ENCODE measurements around the gene HPSE2. TPM values are rescaled to one million over a fixed set of nuclear protein-coding genes. Genes with fewer than 3 reads are reported as not detected.

The HPSE2 gene
- total and polyA plus RNA-seq, 2 experiments from 2014 or later = 0.10 to 0.24 TPM

- no peak for TF ChIP-seq NANOG (IDR thresholded peaks at IDR 0.05; ENCODE audit: borderline replicate concordance)
- H3K27ac ChIP-seq (ENCODE audit: low read depth) = no peak overlapping the region
- H3K27me3 ChIP-seq (ENCODE audit: insufficient read depth) = no peaks in the 10 kb centered on the region
- no peaks in the 10 kb centered on the region for H4K20me1 ChIP-seq (replicated peaks; ENCODE audit: insufficient read depth)
- no peak overlapping the region for H3K4me3 ChIP-seq
- H3K9me3 Mint-ChIP-seq = peaks cover 5% of the 10 kb centered on the region; the same call in 1 of the 3 replicates
- no peaks in the 10 kb centered on the region for H3F3A ChIP-seq (replicated peaks; ENCODE audit: low read depth)
- H3K9me2 ChIP-seq (ENCODE audit: insufficient read depth) = peaks cover 7% of the 10 kb centered on the region; the same call in 1 of the 2 replicates
- no peak overlapping the region for H3K4me3 Mint-ChIP-seq
- ATAC-seq (no peak), DNase-seq (ENCODE audit: low spot score) (peak; percentile 5)
- H3K4me1 ChIP-seq (ENCODE audit: insufficient read depth) = no peaks in the 10 kb centered on the region
- no peak overlapping the region for H2AFZ ChIP-seq
- no peaks in the 10 kb centered on the region for H3K36me3 ChIP-seq (ENCODE audit: insufficient read depth)
- H3K4me1 Mint-ChIP-seq = peaks cover 3% of the 10 kb centered on the region; the same call in 1 of the 3 replicates
- no peak overlapping the region for H3K4me2 ChIP-seq
- H3K27ac Mint-ChIP-seq = no peak overlapping the region
- 0 out of 3 replicates have a peak, but pooled peaks cover 3% of the 10 kb centered on the region for H3K36me3 Mint-ChIP-seq (ENCODE audit: low read depth)
- no peaks in the 10 kb centered on the region for H3K79me2 ChIP-seq (replicated peaks; ENCODE audit: insufficient read depth)
- peaks cover 2% of the 10 kb centered on the region for H3K27me3 Mint-ChIP-seq (ENCODE audit: insufficient read depth, low read depth, poor library complexity)
Observed at GRCh38 chr10:98536551-98536950, 699.1 kb downstream of the HPSE2 start.

DNA sequence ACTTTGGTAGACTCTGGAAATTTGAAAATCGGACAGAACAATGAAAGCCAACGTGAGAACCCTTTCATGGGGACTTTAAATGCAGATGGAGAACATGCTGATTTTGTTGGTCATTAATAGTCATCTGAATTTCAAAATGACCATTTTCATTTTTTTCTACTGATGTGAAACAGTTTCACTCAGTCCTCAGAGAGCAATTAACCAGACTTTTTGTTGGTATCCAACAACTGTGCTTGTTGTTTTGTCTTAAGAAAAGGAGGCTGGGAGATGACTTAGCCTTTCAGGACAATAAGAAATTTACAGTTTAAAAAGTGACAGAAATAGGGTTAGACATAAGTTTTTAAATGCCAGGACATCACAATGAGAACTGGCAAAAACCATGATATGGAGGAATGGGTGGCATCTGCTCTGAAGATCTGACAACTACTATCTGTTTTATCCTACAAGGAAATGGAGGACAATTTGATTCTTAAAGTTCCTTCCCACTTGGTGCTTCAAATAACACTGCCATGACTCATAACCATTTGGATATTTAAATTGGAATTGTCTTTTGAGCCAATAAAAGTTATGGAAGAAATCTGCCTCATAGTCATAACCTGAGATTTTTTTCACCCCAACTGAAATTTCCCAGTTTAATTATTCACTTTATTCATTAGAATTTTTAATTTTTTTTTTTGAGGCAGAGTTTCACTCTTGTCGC, 701.8 kb downstream of the HPSE2 start:
- DNase-seq (ENCODE audit: low spot score) (no peak), ATAC-seq (no peak)
- peaks cover 10% of the 10 kb centered on the region; the same call in 1 of the 2 replicates for H3K9me2 ChIP-seq (ENCODE audit: insufficient read depth)
- no peaks in the 10 kb centered on the region for H4K20me1 ChIP-seq (replicated peaks; ENCODE audit: insufficient read depth)
- Mint-ChIP-seq H3K27ac (no peak overlapping the region), H3K27me3 (ENCODE audit: insufficient read depth, low read depth, poor library complexity) (peaks cover 2% of the 10 kb centered on the region), H3K4me1 (peaks cover 3% of the 10 kb centered on the region; the same call in 2 of the 3 replicates), H3K9me3 (no peaks in the 10 kb centered on the region), H3K36me3 (ENCODE audit: low read depth) (no peaks in the 10 kb centered on the region), H3K4me3 (no peak overlapping the region)
- no peak overlapping the region for H3K4me2 ChIP-seq
- H3K4me1 ChIP-seq (ENCODE audit: insufficient read depth) = no peaks in the 10 kb centered on the region; the same call in 1 of the 2 replicates
- H3K79me2 ChIP-seq (replicated peaks; ENCODE audit: insufficient read depth) = no peaks in the 10 kb centered on the region
- H3K36me3 ChIP-seq (ENCODE audit: insufficient read depth) = no peaks in the 10 kb centered on the region
- H3F3A ChIP-seq (replicated peaks; ENCODE audit: low read depth) = no peaks in the 10 kb centered on the region
- no peaks in the 10 kb centered on the region for H3K27me3 ChIP-seq (ENCODE audit: insufficient read depth)
- no peak overlapping the region for H3K4me3 ChIP-seq
- H3K27ac ChIP-seq (ENCODE audit: low read depth) = no peak overlapping the region
- no peak overlapping the region for H2AFZ ChIP-seq
- TF ChIP-seq, protein P1, sequence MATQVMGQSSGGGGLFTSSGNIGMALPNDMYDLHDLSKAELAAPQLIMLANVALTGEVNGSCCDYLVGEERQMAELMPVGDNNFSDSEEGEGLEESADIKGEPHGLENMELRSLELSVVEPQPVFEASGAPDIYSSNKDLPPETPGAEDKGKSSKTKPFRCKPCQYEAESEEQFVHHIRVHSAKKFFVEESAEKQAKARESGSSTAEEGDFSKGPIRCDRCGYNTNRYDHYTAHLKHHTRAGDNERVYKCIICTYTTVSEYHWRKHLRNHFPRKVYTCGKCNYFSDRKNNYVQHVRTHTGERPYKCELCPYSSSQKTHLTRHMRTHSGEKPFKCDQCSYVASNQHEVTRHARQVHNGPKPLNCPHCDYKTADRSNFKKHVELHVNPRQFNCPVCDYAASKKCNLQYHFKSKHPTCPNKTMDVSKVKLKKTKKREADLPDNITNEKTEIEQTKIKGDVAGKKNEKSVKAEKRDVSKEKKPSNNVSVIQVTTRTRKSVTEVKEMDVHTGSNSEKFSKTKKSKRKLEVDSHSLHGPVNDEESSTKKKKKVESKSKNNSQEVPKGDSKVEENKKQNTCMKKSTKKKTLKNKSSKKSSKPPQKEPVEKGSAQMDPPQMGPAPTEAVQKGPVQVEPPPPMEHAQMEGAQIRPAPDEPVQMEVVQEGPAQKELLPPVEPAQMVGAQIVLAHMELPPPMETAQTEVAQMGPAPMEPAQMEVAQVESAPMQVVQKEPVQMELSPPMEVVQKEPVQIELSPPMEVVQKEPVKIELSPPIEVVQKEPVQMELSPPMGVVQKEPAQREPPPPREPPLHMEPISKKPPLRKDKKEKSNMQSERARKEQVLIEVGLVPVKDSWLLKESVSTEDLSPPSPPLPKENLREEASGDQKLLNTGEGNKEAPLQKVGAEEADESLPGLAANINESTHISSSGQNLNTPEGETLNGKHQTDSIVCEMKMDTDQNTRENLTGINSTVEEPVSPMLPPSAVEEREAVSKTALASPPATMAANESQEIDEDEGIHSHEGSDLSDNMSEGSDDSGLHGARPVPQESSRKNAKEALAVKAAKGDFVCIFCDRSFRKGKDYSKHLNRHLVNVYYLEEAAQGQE (IDR thresholded peaks at IDR 0.05; ENCODE audit: unreplicated experiment) = no peak
- TF ChIP-seq ZNF462 (CRISPR knock-in tag; IDR thresholded peaks at IDR 0.05) (no peak), CREB1 (CRISPR knock-in tag; IDR thresholded peaks at IDR 0.05; ENCODE audit: low read depth) (no peak), ZNF331 (CRISPR knock-in tag; IDR thresholded peaks at IDR 0.05; ENCODE audit: low read depth) (no peak), NANOG (IDR thresholded peaks at IDR 0.05; ENCODE audit: borderline replicate concordance) (no peak), EZH2 (IDR thresholded peaks at IDR 0.05; ENCODE audit: low read depth, unreplicated experiment) (no peak), STAT1 (IDR thresholded peaks at IDR 0.05; ENCODE audit: unreplicated experiment) (no peak), EZH2phosphoT487 (IDR thresholded peaks at IDR 0.05; ENCODE audit: unreplicated experiment) (no peak), JUNB (IDR thresholded peaks at IDR 0.05; ENCODE audit: unreplicated experiment) (no peak)
- TF ChIP-seq, protein P2, sequence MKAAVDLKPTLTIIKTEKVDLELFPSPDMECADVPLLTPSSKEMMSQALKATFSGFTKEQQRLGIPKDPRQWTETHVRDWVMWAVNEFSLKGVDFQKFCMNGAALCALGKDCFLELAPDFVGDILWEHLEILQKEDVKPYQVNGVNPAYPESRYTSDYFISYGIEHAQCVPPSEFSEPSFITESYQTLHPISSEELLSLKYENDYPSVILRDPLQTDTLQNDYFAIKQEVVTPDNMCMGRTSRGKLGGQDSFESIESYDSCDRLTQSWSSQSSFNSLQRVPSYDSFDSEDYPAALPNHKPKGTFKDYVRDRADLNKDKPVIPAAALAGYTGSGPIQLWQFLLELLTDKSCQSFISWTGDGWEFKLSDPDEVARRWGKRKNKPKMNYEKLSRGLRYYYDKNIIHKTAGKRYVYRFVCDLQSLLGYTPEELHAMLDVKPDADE (IDR thresholded peaks at IDR 0.05) = no peak

Data from GM23338 (cell line).